Esophagus mucosa (tissue), 1 donor: ENCODE measurements around the gene ESYT1. TPM values are rescaled to one million over a fixed set of nuclear protein-coding genes. Genes with fewer than 3 reads are reported as not detected.

Experiments
- ATAC-seq: fragments of 200-7000 bp; cut with Tn5 transposase; one replicate; pipeline ENCODE4 v1.9.1; 2020
- total RNA-seq: library from RNA; stranded (reverse); gene quantifications from one replicate; pipeline ENCODE4 v1.2.4, GENCODE V29; 2023
- donor health status: DM: yes; HTN: yes; CAD: no.

Gene ESYT1
- total RNA-seq, 1 donor from 2014 or later, result 48.8 TPM

DNA sequence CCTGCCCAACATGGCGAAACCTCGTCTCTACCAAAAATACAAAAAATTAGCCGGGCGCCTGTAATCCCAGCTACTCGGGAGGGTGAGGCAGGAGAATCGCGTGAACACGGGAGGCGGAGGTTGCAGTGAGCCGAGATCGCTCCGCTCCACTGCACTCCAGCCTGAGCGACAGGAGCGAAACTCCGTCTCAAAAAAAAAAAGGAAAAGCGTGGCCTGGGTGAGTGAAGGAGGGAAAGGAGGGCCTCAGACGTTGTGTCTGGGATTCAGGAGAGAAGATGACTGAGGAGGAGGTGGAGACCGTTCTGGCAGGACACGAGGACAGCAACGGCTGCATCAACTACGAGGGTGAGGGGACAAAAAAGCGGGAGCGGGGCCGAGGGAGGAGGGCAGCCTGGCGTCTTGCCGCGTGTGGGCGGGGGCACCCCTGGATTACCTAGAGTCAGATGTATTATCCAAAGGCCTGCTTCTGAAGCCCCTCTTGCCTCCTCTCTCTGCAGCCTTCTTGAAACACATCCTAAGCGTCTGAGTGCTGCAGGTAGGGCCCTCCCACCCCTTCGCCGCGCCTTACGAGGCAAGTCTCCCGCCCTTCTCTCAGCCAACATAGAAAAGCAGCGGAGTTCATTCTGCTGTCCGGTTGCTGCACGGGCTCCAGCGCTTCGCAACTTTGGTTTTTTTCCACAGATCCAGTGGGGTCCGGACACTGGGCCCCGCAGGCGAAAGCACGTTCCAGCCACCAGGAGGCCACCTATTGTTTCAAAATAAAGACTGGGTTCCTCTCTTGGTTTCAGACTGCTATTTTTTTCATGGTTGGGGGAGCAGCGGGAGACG, 29.3 kb downstream of the ESYT1 start:
- peak; percentile 31 for ATAC-seq

DNA sequence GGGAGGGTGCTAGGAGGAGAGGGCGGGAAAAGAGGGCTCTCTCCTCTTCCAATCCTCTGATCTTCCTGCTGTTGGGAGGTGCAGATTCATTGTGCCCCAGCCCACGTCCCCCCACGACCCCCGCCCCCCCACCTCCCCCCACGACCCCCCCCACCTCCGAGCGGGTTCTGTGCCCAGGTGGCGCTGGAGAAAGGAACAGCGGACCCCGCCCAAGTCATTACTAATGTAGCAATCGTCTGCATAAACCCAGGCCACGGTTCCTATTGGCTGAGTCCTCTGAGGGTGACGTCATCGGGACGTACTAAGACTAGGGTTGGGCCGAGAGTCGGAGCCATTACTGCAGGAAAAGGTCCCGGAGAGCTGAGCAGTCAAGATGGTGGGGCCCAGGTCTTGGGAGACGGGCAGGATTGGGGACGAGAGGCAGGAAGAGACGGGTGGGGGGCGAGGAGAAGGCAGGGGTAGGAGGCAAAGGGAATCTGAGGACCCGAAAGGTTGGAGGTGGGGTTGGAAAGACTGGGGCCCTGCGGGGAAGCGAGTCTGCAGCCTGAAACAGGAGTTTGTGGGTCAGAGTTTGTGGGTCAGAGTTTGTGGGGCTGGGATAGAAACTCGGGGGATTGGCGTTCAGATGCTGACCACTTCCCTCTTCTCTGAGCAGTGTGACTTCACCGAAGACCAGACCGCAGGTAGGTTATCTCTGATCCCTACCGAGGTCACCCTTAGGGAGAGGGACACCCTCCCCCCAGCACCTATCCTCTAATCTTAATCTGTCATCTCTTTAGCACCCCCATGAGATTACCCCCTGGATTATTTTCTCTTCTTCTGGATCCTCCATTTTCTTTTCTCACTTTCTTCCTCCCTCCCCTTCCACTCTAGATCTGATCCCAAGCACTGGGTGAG, 30.2 kb downstream of the ESYT1 start, which contains the start of gene MYL6:
Gene MYL6, plus strand, starts transcription at position 331 of the 897 bp plus-strand sequence. Its CDS starts 43 bp downstream, at position 374.
- peak; percentile 85 for ATAC-seq

DNA sequence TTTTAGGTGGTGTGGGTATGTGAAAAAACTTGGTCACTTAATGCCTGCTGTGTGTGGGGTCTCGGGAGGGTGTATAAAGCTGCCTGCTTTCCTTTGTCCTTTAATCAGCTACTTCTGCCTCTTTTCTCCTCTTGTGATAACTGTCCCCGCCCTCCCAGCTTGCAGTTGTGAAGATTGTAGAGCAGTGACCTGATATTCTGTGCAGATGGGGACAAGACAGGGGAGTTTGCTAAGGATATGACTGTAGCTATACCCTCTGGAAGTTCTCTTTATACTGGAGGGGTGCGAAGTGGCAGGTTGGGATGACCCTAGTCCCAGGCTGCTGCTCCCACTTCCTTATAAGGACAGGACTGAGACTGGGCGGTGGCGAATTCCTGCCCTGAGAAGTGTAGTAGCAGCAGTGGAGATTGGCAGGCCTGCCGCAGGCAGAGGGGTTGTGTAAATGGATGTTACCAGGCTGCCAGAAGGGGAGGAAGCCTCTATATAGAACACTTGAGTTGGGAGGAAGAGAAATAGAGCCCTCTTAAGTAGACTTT, 30.9 kb downstream of the ESYT1 start:
- peak; percentile 72 for ATAC-seq

DNA sequence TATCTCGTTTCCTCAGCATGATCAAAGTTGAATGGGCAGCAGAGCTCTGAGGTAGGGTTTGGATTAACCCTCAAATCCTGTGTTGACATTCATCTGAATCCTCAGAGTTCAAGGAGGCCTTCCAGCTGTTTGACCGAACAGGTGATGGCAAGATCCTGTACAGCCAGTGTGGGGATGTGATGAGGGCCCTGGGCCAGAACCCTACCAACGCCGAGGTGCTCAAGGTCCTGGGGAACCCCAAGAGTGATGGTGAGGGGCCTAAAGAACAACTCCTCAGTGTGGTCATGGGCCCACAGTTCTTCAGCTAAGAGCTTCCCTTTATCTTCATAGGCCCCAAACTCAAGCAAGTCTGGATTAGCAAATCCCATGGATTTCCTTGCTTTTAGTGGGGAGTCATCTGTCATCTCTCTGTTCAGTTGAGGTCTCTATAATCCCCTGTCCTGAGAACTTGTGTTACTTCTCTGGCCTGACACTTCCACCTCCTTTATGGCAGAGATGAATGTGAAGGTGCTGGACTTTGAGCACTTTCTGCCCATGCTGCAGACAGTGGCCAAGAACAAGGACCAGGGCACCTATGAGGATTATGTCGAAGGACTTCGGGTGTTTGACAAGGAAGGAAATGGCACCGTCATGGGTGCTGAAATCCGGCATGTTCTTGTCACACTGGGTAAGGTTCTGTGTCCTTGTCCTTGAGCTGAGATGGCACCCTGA, 31.6 kb downstream of the ESYT1 start:
- ATAC-seq, result no peak

DNA sequence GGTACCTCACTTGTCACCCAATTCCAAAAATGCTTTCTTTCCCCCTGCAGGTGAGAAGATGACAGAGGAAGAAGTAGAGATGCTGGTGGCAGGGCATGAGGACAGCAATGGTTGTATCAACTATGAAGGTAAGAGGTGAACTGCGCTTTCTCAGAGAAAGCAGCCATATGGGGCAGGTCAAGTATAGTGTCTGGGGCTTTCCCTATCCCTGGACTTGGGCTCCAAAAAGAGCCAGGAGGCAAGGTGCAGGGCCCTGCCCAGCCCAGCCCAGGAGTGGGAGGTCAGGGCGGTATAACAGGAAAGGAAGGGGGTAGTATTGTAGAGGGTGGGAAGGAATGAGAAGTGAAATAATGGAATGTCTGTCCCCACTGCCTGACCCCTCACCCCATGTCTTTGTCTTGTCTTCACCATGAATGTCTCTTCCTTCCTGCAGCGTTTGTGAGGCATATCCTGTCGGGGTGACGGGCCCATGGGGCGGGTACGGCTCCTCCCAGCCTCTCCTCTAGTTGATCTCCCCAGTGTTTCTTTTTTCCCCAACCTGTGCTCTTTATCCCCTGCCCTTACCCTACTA, 32.2 kb downstream of the ESYT1 start:
- peak; percentile 22 for ATAC-seq

DNA sequence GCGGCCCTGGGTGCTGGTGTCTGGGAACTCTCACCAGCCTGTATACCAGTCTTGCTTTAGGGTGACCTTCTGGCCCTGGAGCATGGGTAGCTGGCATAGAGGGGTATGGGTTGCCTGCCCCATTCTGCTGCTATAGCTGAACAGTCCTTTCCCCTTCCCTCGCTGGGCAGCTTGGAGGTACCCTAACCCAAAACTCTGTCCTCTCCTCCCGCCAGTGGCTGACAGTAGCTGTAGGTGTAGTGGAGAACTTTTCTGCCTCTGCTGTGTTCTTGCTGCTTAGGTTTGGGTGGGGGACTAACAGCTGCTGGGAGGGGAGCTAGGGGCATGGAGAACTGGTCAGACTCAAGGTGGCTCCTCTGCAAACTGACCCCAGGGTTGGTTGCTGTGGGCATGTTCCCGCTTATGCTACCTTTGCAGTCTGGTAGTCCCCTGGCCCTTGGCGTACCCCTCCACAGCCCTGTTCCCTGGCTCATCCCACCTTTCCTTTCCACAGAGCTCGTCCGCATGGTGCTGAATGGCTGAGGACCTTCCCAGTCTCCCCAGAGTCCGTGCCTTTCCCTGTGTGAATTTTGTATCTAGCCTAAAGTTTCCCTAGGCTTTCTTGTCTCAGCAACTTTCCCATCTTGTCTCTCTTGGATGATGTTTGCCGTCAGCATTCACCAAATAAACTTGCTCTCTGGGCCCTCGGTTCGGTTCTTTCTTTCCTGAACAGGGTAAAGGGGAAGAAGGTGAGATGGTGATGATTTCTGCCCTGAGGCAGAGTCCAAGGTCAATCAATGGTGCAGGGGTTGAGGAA, 33.0 kb downstream of the ESYT1 start:
- no peak for ATAC-seq

DNA sequence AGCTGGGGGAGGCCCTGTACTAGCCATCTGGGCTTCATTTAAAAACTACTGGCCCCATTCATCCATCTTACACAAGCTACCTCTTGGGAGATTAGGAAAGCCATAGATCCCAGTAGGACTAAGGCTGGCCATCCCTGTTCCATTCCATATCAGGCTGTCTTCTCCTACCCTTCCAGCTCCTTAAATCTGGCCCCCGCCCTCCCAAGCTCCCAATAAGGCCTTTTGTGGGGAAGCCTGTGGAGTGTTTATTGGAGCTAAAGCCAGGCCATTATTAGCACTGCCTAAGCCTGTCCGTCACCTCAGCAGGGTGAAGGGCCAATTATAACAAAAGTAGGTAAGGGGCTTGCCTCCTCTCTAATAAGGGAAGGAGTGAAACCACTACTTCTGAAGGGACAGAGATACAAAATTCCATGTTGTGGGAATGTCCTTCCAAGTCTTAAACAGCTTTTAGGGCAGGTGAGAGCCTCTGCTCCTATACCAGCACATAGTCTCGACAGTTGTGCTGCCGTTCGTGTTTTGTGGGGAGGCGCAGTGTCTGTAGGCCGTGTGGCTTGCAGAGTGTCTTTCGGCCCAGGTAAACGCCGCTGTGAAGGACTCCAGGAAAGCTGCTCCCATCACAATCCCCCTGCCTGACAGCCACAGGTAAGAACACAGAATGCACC, 33.8 kb downstream of the ESYT1 start:
- no peak for ATAC-seq

DNA sequence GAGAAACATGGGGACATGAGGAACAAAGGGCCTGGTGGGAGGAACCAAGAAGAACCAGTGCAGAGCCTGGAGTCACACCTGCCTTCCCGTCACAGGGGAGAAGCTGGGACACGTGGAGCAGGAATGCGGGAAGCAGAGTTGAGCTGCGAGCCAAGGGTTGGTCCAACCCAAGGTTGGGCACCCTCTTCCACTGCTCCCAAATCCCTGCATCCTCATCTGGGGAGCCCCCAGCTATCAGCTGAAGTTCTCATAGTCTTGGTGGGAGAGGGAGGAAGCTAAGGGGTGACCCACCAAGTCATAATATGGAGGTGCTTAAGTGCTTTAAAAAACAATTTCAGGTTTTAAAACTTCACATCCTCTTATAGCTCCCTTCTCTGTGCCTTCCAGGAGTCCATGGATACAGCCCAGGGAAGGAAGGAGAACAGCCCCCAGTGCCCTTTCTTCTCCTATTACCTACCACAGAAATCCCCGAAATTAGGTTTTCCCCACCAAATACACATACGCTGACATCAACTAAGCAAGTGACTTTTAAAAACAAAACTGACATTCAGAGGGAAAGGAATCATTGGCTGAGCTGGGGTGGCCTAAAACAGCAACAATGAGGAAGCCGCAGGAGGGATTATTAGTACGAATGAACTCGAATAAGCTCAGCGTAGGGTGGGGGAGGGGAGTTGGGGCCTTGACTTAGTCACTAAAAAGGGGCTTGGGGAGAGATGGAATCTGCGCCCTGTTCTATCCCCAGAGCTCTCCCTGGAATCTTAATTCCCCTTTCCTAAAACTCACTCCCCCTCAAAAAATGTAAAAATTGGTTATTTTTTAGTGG, 34.6 kb downstream of the ESYT1 start:
- ATAC-seq, result no peak

DNA sequence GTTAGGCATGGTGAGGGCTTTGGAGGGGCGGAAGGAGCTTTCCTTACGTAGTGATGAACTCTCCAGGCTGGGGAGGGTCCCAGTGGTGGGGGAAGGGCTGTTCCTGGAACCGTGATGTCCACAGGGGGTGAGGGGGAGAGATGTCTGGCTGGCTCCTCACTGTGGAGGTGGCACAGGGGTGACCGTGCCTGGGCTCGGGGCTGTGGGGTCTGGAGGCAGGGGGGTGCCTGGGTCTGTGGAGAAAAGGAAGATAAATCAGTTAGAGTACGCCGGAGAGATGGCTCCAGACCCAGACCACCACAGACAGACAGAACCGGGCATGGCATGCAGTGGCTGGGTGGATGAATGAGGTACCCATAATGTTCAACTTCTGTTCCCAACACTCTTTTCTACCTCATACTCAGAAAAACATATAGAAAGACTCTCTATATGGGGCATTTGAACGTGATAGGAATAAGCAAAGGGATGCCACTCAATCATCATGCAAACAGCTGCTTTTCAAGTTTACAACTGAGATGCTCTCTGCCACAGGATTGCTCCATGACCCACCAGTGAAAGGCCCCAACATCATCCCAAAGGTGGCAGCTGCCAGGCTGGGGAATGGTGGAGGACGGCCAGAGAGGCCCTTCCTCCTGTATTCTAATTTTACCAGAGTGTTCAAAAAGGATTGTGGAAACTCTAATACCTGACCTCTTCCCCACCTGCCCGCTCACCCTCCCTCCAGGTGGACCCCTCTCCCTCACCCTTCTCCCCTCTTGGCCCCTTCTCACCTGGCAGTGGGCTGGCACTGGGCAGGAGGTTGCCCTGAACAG, 35.7 kb downstream of the ESYT1 start:
- ATAC-seq, result peak; percentile 0

DNA sequence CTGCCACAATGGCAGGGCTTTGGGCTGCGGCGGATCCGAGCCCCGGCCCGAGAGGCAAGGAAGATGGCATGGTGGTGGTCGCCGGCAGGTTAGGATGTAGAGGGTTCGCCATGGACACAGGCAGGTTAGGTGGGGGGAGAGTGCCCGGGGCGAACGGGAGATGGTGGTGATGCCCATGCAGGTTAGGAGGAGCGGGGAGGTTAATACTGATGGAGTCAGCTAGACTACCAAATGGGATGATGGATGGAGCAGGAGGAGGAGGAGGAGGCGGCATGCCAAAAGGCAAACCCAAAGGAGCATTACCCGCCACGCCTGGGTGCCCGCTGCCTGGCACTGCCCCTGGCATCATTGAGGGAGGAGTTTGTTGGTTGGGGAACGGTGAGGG, 36.3 kb downstream of the ESYT1 start:
- peak; percentile 1 for ATAC-seq

DNA sequence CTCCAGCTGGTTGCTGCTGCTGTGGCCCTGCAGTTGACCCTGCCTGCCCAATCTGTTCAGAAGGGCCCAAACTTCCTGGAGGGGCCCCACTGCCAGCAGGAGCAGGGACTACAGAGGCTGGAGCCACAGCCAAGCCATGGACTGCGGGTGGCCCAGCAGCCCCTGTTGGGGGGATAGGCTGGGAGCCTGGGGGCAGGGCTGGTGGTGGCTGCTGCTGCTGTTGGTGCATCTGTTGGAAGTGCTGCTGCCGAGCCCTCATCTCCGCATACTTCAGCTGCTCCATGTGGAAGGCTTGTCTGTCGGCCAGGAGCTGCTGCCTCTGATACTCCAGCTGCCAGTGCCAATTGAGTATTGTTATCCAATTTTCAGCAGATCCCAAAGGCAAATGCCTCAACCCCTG, 37.3 kb downstream of the ESYT1 start:
- ATAC-seq, result no peak

DNA sequence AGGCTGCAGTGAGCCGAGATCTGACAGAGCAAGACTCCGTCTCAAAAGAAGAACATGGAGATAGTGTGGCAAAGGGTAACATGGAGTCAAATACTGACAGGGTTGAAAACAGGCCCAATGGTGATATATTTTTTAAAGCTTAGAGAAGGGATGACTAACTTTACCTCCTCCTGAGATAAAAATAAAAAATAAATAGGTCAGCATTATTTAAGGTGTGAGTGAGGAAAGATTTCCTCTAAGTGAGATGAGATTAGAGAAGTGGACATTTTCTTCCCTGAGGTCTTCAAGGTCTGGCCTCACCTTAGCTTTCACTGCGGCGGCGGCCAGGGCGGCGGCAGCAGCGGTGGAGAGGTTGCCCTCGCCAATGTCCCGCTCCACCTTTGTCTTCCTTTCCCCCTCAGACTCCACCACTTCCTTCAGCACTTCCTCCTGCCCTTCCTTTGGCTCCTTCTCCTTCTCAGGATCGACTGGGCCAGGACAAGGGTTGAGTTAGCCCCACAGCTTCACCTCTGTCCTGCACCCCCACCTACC, 41.2 kb downstream of the ESYT1 start:
- ATAC-seq, result no peak

DNA sequence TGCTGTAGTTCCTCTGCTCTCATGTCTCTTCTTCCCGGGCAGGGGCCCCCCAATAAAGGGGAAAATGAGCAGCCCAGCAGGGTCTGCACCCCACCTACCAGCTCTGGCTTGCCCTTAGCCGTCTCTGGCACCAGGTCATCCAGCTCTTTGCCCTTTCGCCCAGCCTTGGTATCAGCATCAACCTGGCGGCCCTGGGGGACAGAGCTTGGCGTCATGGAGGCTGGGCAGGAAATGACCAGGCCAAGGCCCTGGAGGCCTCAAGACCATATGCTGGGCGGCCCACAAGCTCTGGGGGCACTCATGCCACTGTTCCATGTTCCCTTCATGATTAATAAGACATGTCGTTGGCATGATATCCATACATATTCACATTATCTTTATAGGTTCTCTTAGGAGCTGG, 44.8 kb downstream of the ESYT1 start:
- no peak for ATAC-seq

DNA sequence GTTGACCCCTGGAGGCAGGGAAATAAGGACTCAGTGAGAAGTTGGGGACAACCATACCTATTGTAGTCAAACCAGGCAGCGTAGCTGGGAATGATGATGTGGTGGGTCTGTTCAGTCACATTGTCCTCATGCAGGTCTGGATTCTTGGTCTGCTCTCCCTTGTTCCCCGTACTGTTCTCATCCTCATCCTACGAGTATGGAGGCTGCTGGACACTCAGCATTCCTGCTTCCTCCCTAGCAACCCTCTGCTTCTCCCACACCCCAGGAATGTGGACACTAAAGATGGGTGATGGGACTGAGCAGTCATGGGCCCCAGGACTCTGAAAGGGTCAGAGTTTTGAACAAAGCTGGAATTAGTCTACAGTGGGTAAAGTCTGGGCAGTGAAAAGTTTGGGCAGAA, 50.3 kb downstream of the ESYT1 start:
- no peak for ATAC-seq

DNA sequence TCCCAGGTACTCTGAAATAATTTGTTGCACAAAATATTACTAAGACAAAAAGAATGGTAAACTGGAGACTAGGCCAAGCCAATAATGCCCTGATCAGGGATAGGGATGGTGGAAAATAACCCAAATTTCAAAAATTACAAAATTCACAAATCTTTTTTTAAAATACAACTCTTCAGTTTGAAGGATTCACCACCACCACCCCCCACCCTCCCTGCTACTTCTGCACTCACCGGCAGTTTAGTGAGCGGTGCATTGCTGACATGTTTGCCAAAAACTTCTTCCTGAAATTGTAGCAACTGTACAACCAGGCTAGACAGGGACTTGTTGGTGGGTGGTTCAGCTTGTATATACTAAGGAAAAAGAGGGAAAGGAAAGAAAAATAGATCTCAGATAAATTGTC, 58.9 kb downstream of the ESYT1 start:
- no peak for ATAC-seq

DNA sequence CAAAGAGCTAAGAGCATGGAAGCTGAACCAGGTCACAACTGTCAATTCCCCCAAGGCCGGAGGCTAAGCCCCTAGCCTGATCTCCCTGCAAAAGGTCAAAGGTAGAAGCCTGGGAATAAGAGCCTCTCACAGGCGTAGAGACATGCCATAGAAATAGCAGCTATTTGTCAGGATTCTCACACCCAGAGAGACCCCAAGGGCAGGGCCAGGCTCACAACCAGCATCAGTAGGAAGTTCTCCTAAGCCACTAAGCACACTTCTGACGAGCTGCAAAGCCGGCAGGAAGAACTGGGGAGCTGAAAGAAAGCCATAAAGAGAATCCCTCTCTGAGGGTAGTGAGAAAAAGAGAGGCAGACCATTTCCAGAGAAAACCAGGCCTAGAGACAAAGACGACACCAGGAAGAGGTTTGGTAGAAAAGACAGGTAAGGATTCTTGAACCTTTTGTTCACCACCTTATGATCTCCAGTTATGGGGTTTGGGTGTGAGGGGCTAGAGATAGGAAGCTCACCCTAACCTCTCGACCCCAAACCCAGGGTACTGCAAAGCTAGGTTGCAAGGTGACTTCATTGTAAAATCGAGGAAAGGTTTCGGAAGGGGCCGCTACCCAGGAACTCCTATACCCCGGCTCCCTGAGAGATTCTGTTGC, 60.2 kb downstream of the ESYT1 start:
- no peak for ATAC-seq

DNA sequence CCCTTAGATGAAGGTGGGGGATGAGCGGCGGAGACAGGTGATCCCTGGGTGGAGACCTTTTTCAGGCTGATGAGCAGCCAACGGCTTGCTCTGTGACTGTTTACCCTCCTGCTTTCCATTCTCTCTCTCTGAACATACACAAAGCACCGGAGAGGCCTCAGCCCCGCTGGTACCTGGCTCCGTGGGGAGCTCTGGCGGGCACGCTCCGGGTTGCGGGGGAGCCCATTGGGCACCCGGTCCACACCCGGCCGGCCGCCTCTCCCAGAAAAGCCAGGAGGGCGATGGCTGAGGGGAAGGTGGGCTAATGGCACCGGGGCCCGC, 60.7 kb downstream of the ESYT1 start:
- ATAC-seq, result peak; percentile 5
